ENCODE data around the gene FOXB2.
A peak's percentile ranks its signal among the peaks of the same experiment; 100 is the strongest.
"Not testable (repeated sequence)": the region's sequence is repeated elsewhere in the genome, so short reads cannot be mapped to it uniquely, and the experiment has no call there.

The FOXB2 gene

GRCh38 chr9:77019236-77019925 is at the start of gene FOXB2:
Gene FOXB2 (plus strand): TSS chr9:77019655. CDS start chr9:77019655, 0 bp downstream.
- DNase-seq (ENCODE audit: low read depth) = no peak

- DNase-seq (ENCODE audit: low read depth) = no peak
Measured at GRCh38 chr9:76969716-76970115, 49.7 kb upstream of the FOXB2 start.

- not testable (repeated sequence) for DNase-seq (ENCODE audit: low read depth)
Measured at GRCh38 chr9:76978831-76979230, 40.6 kb upstream of the FOXB2 start.

GRCh38 chr9:76980566-76980965 is 38.9 kb upstream of the FOXB2 start:
- no peak for DNase-seq (ENCODE audit: low read depth)

DNA sequence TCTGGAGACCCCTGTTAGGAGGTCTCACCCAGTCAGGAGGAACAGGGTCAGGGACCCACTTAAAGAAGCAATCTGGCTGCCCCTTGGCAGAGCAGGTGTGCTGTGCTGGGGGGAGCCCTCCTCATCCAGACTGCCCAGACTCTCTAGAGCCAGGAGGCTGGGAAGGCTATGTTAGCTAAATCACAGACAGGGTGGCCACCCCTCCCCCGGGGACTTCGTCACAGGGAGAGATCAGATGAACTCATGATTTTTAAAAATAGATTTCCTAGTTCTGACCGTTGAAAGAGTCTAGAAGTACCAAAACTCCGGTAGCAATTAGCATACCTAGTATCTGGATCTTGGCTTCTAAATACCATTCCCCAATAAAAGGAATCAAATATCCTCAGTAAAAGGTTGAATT is 35.0 kb upstream of the FOXB2 start:
- no peak for DNase-seq (ENCODE audit: low read depth)

DNA sequence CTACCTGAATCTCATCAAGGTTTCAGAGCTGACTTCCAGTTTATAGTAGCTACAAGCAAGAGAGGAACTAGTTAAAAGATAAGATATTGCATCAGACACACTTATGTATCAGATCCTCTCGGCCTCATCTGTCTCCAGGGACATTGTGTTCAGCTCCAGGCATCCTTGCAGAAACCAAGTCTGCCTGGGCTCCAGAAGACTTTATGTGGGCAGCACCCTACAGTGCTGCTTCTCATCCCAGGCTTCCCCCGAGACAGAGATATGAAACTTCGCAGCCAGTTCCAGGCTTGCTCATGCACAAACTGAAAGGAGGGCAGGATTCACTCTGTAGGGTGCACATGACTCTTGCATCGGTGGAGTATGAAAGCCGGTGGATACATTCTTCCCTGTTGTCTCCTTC is 33.9 kb upstream of the FOXB2 start:
- no peak for DNase-seq (ENCODE audit: low read depth)

- DNase-seq (ENCODE audit: low read depth) = no peak
Measured at GRCh38 chr9:76987594-76988200, 31.8 kb upstream of the FOXB2 start.

GRCh38 chr9:76988941-76989340 is 30.5 kb upstream of the FOXB2 start:
- no peak for DNase-seq (ENCODE audit: low read depth)

GRCh38 chr9:76989501-76989900 is 30.0 kb upstream of the FOXB2 start:
- DNase-seq (ENCODE audit: low read depth) = no peak

DNA sequence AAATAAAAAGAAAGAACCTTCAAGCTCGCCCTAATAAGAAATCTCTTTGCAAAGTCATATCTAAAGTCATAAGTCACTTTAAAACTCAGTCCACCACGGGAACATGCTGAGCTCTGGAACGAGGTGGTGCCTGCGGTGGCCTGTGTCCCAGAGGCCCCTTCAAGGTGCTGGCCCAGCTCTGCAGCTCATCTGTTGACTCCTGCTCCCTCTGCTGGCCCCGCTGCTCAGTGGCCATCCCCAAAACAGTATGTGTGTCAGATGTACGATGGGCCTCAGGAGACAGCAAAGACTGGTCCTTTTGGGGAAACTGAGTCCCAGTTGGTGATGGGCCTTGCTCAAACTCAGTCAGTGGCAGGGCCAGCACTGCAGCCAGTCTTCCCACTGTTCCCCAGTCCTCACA is 22.8 kb upstream of the FOXB2 start:
- no peak for DNase-seq (ENCODE audit: low read depth)

DNA sequence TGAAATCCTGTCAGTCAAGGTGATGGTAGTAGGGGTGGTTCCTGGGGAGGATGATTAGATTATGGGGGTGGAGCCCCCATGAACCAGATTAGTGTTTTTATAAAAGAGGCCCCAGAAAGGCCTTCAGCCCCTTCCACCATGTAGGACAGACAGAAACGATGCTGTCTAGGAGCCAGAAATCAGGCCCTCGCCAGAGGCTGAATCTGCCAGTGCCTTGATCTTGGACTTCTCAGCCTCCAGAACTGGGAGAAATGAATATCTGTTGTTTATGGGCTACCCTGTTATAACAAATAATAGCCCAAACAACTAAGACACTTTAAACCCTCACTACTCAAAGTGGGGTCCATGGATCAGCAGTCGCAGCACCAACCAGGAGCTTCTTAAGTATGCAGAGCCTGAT is 20.2 kb upstream of the FOXB2 start:
- DNase-seq (ENCODE audit: low read depth) = no peak

DNA sequence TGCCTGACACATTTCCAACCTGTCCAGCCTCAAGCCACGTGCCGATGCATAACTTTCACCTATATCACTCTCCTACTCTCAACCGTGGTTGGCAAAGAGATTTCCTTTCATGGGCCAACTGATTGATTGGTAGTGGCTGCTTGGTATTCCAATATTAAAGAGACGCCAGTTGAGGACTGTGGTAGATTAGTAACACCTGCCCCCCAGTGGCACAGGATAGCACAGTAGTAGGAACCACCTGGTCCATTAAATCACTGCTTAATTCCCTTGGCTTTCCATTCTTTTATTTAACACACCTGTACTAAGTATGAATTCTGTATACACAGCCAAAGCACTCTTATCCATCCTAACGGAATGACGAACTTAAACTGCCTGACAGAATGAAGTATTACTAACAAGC is 19.1 kb upstream of the FOXB2 start:
- DNase-seq (ENCODE audit: low read depth) = no peak

- no peak for DNase-seq (ENCODE audit: low read depth)
Measured at GRCh38 chr9:77003366-77003765, 16.1 kb upstream of the FOXB2 start.

DNA sequence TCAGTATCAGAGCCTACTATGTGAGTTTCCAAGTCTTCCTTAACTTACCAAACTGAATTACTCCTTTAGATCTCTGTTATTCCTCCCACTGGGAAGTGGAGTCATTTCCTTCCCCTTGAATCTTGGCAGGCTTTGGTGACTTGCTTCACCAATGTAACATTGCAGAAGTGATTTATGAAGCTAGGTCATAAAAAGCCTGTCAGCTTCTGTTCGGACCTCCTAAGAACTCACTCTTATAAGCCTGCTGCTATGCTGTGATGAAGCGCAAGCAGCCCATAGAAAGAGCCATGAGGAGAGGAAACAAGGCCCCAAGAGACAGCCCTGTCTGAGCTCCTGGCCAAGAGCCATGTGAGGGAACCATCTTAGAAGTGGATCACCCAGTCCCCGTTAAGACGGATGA is 14.2 kb upstream of the FOXB2 start:
- no peak for DNase-seq (ENCODE audit: low read depth)

DNA sequence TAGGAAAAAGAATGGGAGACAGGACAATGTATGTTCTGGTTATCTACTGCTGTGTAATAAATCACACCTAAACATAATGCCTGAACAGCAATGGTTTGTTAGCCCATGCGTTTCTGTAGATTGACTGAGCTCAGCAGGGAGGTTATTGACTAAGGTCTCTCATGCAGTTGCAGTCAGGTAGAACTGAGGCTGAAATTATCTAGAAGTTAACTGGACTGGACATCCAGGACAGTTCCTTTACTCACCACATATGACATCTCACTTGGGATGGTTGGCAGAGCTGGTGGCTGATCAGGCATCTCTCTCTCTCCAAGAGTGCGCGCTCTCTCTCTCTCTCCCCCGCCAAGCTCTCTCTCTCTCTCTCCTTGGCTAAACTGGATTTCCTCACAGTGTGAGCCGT is 8.9 kb upstream of the FOXB2 start:
- DNase-seq (ENCODE audit: low read depth) = no peak

DNA sequence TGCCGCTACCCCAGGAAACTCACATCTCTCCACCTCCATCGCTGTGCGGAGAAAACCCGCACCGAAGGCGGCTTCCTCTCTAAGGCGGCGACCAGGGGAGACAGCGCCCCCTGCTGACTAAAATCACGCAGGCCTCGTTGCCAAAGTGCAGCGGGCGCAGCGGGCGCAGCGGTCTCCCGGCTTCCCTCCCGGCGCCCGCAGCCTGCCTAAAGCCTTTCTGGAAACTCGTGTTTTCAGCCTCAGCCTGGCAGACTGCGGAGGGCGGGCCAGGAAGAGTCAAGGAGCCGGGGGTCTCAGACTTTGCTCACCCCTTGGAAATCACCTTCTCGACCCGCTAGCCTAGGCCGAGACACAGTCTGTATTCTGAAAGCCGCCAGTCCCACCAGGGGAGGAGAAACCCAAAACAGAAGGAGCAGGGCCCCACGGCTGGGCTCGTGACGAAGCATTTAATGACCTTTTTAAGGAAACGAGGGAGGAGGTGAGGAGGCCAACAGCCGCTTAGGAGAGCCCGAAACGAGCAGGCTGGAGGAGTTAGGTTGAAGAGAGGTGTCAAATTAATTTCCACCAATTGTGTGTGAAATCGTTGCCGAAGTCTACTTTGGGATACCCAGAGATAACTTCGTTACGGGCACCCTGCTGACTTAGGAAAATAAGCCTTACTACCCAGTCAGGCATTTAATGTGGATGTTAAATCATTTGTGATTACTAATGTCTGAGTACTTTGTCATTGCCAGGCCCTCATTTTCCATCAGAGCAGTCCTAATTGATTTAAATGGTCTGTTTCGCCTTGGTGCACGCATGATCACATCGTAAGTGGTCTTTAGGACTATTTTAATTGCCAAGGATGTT is 7.3 kb upstream of the FOXB2 start:
- peak; percentile 37 for DNase-seq (ENCODE audit: low read depth)

DNA sequence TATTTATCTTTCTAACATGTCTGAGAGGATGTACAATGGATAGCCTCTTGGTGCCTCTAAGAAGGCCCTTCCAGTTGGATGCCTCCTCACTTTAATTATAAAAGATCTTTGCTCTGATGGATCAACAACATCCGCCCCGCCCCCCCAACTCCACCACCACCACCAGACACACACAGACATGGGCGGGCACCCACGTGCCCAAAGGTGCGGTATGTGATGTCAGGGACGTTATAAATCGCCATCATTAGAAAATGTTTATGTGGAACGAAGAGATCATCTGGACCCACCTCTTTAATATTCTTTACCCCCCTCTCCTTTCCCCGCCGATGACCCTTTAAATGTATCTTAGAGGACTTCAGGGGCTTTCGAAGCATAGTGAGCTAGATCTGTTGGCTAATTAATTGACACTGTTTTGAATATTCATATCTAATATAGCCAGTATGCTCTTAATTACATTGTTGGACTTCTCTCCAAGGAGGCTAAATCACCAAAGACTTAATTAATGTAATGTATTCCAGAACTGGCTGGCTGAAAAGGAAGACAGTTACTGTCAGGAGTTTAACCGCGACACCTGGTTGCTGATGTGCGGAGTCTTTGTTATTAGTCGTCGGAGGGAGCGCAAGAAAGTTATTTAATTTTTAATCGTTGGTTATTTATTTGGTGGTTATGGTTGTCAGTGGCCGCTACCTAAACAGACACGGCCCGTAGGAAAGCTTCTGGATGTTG is 6.1 kb upstream of the FOXB2 start:
- no peak for DNase-seq (ENCODE audit: low read depth)

GRCh38 chr9:77013932-77014596 is 5.4 kb upstream of the FOXB2 start:
- DNase-seq (ENCODE audit: low read depth) = no peak

- no peak for DNase-seq (ENCODE audit: low read depth)
Measured at GRCh38 chr9:77014597-77015263, 4.7 kb upstream of the FOXB2 start.

DNA sequence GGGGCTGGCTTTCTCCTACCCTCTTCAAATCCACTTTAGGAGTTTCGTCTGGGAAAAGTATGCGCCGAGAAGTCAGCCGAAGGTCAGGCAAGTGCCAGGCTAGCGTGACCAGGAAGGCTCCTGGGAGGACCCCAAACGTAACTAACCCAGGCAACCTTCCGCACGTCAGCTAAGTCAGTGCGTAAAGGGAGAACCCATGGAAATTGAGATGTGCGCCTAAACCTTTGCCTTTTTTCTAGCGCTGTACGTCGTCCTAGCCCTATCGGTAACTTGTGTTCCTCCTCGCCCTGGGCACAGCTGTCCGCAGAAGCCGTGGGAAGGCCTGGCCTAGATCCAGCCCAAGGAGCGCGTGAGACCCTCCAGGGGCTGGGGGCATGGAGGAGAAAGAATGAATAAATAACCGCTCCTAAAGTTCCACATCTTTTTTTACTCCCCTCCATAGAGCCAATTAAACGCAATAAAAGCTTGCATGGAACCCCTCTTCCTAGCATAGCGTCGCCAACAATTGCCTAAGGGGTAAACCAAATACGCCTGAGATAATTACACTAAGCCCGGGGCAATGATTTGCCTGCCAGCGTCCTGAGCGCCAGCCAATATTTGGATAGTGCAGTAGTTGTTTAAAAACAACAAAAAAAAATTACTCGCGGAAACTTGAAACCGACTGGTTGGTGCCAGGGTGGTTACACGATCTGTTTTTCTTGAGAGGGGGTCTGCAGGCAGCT is 4.0 kb upstream of the FOXB2 start:
- DNase-seq (ENCODE audit: low read depth) = no peak

DNA sequence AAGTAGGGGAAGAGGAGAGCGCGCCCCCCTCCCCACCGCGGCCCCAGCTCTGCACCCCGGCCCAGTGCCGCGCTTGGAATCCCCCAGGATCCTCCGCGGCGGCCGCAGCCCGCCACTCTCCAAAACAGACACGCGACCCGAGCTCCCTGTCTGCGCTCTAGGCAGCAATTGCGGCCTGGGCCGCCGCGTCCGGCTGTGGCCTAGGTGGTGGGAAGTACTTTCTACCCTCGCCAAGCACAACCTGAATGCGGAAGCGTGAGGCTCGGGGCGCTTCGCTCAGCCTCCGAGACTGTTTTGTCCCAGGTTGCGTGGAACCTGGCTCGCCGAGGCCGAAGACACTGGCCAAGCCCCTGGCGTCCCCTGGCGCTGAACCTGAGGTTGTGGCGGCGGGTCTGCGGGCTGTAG is 3.3 kb upstream of the FOXB2 start:
- DNase-seq (ENCODE audit: low read depth) = no peak

Data from stimulated activated CD4-positive, alpha-beta T cell treated with anti-CD3 and anti-CD28 coated beads, Interleukin-2, amount 100 ng/mL, for 4 hours (primary cell).